NK-92 treated with Interleukin-12 subunit alpha and Interleukin-12 subunit beta, amount 100 ng/mL, for 24 hours (cell line): ENCODE results near the gene DISP2.

Experiments used
- DNase-seq: peaks from one replicate; lab custom pipeline; 2025; lab: John Stamatoyannopoulos, UW

DISP2 gene

GRCh38 chr15:40342416-40343320, 15.4 kb upstream of the DISP2 start:
- DNase-seq = no peak

- no peak for DNase-seq
Measured at GRCh38 chr15:40343512-40343911, 14.5 kb upstream of the DISP2 start.

- DNase-seq = no peak
Measured at GRCh38 chr15:40344217-40344616, 13.8 kb upstream of the DISP2 start.

GRCh38 chr15:40344631-40345120, 13.3 kb upstream of the DISP2 start:
- peak; percentile 41 for DNase-seq

GRCh38 chr15:40345225-40345866, 12.7 kb upstream of the DISP2 start:
- DNase-seq = no peak

- DNase-seq = no peak
Measured at GRCh38 chr15:40345867-40346578, 12.0 kb upstream of the DISP2 start.

GRCh38 chr15:40346579-40347558, 11.2 kb upstream of the DISP2 start:
- no peak for DNase-seq

GRCh38 chr15:40347559-40348473, 10.2 kb upstream of the DISP2 start:
- no peak for DNase-seq

- DNase-seq = no peak
Measured at GRCh38 chr15:40348474-40348870, 9.5 kb upstream of the DISP2 start.

GRCh38 chr15:40349163-40349562, 8.9 kb upstream of the DISP2 start:
- DNase-seq = no peak

- DNase-seq = no peak
Measured at GRCh38 chr15:40352281-40352901, 5.6 kb upstream of the DISP2 start.

- no peak for DNase-seq
Measured at GRCh38 chr15:40353697-40354096, 4.3 kb upstream of the DISP2 start.

GRCh38 chr15:40354408-40355171, 3.4 kb upstream of the DISP2 start:
- no peak for DNase-seq

- no peak for DNase-seq
Measured at GRCh38 chr15:40355976-40356585, 1.9 kb upstream of the DISP2 start.

GRCh38 chr15:40357246-40357645, 773 bp upstream of the DISP2 start:
- no peak for DNase-seq

- DNase-seq = peak; percentile 53
Measured at GRCh38 chr15:40358471-40359353, 693 bp downstream of the DISP2 start.

GRCh38 chr15:40360015-40360414, 2.0 kb downstream of the DISP2 start:
- no peak for DNase-seq

GRCh38 chr15:40361640-40362039, 3.6 kb downstream of the DISP2 start:
- no peak for DNase-seq
